Ishikawa (cell line): Measurements from ENCODE around the gene TMEM117.

ENCODE experiments used
- CEBPB ChIP-seq: IDR thresholded peaks from 2 replicates; pipeline ENCODE4 v1.6.1; 2012
- CREB1 ChIP-seq: IDR thresholded peaks from 2 replicates; pipeline ENCODE4 v1.6.1; 2012; ENCODE audit warnings: low read depth
- EGR1 ChIP-seq: IDR thresholded peaks from 2 replicates; pipeline ENCODE4 v1.6.1; 2012
- EP300 ChIP-seq: IDR thresholded peaks from 2 replicates; pipeline ENCODE4 v1.6.1; 2012; ENCODE audit warnings: borderline replicate concordance
- FOXM1 ChIP-seq: IDR thresholded peaks from 2 replicates; pipeline ENCODE4 v1.6.1; 2012; ENCODE audit warnings: low read depth, borderline replicate concordance
- MAX ChIP-seq: IDR thresholded peaks from 2 replicates; pipeline ENCODE4 v1.6.1; 2012
- NFIC ChIP-seq: IDR thresholded peaks from 2 replicates; pipeline ENCODE4 v1.6.1; 2012
- RAD21 ChIP-seq: IDR thresholded peaks from 2 replicates; pipeline ENCODE4 v1.6.1; 2012; ENCODE audit warnings: low read depth
- TAF1 ChIP-seq: IDR thresholded peaks from 2 replicates; pipeline ENCODE4 v1.6.1; 2012; ENCODE audit warnings: low read depth, mild to moderate bottlenecking
- TCF12 ChIP-seq: IDR thresholded peaks from 2 replicates; pipeline ENCODE4 v1.6.1; 2012; ENCODE audit warnings: low read depth
- TEAD4 ChIP-seq: IDR thresholded peaks from 2 replicates; pipeline ENCODE4 v1.6.1; 2012
- YY1 ChIP-seq: IDR thresholded peaks from 2 replicates; pipeline ENCODE4 v1.6.1; 2012; ENCODE audit warnings: low read depth
- ZBTB7A ChIP-seq: IDR thresholded peaks from 2 replicates; pipeline ENCODE4 v1.6.1; 2012; ENCODE audit warnings: low read depth
- TF ChIP-seq, protein P1 (sequence below): IDR thresholded peaks from 2 replicates; pipeline ENCODE4 v1.6.1; 2012
- TF ChIP-seq, protein P2 (sequence below): IDR thresholded peaks from 2 replicates; pipeline ENCODE4 v1.6.1; 2012; ENCODE audit warnings: low read depth, mild to moderate bottlenecking

The TMEM117 gene

DNA sequence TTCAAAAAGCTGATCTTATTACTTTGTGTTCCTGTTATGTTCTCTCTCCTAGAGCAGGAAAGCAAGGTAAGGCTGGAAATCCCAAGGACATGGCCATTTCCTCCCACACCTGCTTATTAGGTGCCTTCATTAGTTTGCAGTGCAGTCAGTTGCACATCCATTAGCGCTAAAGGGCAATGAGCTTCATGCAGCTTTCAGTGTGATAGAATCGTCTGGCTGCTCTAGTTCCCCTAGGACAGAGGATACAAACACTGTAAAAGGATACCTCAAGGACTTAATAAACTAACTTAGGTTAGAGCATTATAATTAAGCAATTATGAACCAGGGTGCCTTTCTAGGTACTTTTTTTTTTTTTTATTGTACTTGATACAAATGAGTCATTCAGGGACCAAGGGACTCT lies 21.1 kb downstream of the TMEM117 start:
- no peak for TF ChIP-seq TCF12
- TF ChIP-seq, protein P1, sequence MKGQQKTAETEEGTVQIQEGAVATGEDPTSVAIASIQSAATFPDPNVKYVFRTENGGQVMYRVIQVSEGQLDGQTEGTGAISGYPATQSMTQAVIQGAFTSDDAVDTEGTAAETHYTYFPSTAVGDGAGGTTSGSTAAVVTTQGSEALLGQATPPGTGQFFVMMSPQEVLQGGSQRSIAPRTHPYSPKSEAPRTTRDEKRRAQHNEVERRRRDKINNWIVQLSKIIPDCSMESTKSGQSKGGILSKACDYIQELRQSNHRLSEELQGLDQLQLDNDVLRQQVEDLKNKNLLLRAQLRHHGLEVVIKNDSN = no peak

- TF ChIP-seq TEAD4 (no peak), TCF12 (no peak), NFIC (no peak), EP300 (no peak), ZBTB7A (no peak), CEBPB (no peak), EGR1 (no peak), CREB1 (no peak), TAF1 (no peak)
- TF ChIP-seq, protein P1 = no peak
- TF ChIP-seq, protein P2, sequence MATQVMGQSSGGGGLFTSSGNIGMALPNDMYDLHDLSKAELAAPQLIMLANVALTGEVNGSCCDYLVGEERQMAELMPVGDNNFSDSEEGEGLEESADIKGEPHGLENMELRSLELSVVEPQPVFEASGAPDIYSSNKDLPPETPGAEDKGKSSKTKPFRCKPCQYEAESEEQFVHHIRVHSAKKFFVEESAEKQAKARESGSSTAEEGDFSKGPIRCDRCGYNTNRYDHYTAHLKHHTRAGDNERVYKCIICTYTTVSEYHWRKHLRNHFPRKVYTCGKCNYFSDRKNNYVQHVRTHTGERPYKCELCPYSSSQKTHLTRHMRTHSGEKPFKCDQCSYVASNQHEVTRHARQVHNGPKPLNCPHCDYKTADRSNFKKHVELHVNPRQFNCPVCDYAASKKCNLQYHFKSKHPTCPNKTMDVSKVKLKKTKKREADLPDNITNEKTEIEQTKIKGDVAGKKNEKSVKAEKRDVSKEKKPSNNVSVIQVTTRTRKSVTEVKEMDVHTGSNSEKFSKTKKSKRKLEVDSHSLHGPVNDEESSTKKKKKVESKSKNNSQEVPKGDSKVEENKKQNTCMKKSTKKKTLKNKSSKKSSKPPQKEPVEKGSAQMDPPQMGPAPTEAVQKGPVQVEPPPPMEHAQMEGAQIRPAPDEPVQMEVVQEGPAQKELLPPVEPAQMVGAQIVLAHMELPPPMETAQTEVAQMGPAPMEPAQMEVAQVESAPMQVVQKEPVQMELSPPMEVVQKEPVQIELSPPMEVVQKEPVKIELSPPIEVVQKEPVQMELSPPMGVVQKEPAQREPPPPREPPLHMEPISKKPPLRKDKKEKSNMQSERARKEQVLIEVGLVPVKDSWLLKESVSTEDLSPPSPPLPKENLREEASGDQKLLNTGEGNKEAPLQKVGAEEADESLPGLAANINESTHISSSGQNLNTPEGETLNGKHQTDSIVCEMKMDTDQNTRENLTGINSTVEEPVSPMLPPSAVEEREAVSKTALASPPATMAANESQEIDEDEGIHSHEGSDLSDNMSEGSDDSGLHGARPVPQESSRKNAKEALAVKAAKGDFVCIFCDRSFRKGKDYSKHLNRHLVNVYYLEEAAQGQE = no peak
These were observed 22.2 kb downstream of the TMEM117 start for GRCh38 chr12:43858096-43858495.

DNA sequence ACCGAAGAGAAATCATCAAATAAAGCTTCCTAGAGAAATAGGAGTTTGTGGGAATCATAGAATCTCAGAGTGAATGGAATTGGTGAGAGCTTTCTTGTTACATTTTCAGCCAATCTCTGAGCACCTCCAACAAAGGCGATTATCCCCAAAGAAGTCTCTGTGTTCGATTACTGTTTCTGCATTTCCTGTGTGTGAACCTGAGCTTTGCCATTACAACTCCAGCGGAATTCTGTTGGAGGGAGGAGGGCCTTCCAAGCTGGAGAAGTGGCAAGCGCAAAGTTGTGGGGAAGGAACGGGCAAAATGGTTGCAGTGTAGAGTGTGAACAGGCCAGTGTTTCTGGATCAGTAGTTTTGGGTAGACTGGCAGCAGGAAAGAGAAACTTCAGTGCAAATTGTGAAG lies 23.1 kb downstream of the TMEM117 start:
- TF ChIP-seq TAF1 = no peak
- TF ChIP-seq, protein P1 = no peak
- TF ChIP-seq FOXM1 = no peak
- no peak for TF ChIP-seq YY1
- no peak for TF ChIP-seq ZBTB7A
- no peak for TF ChIP-seq CREB1
- TF ChIP-seq, protein P2 = no peak
- TF ChIP-seq CEBPB = no peak

DNA sequence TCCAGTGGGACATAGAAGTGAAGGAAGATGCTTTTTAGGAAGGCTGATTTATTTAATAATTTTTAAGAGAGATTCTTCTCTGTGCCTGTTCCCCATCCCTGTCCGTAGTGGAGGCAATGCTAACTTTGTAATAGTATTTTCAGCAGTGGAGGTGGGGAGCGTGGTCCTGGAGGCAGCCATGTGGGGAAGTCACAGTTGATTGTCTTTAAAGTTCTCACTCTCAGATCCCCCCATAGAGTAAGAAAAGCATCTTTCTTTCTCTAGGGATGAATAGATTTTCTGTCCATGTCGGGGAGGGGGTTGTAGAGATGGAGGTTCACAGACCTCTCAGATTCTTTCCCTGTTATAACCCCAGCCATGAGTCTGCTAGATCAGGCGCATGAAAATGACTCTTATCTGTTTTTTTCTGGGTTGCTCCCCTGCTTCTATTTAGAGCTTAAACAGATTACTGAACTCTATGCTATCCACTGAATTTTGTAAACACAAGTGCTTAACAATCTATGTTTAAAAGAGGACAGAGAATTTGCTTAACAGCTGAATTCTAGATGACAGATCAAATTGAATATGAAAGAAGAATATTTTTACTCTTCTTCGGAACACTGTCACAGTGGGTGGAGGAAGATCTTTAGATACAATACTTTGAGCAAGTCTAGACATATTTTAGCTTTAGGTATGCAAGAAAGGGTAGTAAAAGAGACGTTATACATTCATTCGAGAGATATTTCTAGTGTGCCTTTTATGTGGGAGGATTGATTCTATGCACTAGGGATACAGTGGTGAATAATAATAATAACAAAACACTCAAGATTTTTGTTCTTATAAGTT lies 25.3 kb downstream of the TMEM117 start:
- no peak for TF ChIP-seq EGR1
- TF ChIP-seq NFIC = no peak

GRCh38 chr12:43861840-43862150 lies 25.9 kb downstream of the TMEM117 start:
- no peak for TF ChIP-seq EP300
- TF ChIP-seq, protein P2 = no peak
- TF ChIP-seq MAX = no peak
- TF ChIP-seq ZBTB7A = no peak
- TF ChIP-seq YY1 = no peak
- TF ChIP-seq TAF1 = no peak
- TF ChIP-seq TCF12 = no peak
- TF ChIP-seq CREB1 = no peak
- no peak for TF ChIP-seq RAD21
- TF ChIP-seq NFIC = no peak
- TF ChIP-seq, protein P1 = no peak
